Stimulated activated CD4-positive, alpha-beta T cell treated with anti-CD3 and anti-CD28 coated beads, Interleukin-4, amount 100 ng/mL, for 24 hours (primary cell): ENCODE results near the gene MITF.
"Not testable (repeated sequence)": the region's sequence is repeated elsewhere in the genome, so short reads cannot be mapped to it uniquely, and the experiment has no call there.

ENCODE experiments used
- DNase-seq: peaks from one replicate; pipeline ENCODE4 v3.0.0-alpha.2; 2020

Gene MITF

DNA sequence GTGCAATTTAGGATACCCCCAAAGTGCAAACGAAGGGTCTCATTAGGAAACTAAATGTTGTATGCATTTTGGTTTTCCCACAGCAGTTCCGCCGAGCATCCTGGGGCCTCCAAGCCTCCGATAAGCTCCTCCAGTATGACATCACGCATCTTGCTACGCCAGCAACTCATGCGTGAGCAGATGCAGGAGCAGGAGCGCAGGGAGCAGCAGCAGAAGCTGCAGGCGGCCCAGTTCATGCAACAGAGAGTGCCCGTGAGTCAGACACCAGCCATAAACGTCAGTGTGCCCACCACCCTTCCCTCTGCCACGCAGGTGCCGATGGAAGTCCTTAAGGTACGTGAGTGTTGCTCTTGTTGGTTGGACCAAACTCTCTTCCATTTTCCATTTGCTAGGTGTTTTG is 139.8 kb downstream of the MITF start:
- no peak for DNase-seq

DNA sequence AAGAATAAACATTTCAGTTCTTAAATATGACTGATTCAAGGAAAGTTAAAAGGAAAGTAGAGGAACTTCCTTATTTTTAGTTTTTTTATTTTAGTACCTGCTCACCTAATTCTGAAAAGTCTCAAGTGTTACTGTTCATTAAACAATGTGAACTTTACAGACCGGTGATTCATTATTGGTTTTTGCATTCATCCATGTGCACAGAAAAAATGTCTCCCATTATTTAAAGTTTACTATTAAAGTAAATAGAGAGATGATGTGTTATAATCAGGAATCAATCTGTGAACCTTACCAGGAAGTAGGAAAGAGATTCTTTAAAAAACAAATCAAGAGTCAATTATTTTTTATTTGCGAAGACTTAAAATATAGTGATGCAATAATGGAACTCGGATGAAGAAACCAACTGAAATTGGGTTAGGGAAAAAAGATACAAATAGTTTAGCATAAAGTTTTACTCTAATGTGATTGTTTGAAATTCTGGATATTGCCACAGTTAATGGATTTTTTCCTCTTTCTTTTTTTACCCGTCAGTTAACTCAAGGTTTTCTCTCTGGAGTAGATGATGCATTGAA is 140.9 kb downstream of the MITF start:
- DNase-seq, result no peak

DNA sequence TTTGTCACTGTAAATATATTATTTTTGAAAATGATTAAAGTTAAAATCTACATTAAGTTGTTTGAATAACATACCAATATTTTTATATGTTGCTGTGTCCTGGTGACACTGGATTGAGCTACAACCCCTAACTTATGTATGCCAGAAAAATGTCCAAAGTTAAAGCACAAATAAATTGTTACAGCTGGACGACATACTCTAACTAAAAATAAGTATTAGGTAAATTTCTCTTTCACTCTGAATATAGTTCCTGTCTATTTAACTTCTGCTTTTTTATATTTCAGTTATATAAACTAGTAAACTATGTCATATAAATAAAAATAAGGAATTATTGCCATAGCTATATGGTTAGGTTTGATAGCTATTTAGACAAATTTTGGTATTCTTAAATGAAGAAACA is 141.8 kb downstream of the MITF start:
- no peak for DNase-seq

DNA sequence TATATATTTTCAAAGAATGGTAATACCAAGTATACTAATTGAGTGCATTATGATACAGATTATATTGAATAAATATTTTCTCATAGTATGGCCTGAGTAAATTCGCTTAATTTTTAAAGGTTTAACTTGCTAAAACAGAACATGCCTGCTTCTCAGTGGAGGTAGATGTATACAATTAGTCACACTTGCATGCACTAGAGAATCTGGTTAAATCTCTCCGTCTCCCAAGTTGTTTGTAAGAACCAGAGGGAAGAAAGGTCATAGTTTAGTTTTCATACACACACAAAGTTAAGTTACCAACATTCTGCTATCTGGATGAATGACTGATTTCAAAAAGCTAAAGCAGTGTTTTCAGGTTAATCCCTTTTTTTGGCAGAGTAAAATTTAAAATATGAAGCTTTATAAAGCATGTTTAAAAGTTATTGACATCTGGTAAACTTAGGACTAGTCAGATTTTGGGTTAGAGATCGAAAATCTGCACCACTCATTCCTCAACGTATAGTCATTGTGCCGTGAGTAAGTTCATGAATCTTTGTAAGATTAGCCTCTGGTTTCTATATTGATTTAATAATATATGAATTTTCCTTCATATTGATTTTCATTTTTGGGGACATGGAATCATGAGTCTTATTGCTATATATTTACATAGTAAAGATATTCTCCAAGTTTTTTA is 142.6 kb downstream of the MITF start:
- DNase-seq, result no peak

DNA sequence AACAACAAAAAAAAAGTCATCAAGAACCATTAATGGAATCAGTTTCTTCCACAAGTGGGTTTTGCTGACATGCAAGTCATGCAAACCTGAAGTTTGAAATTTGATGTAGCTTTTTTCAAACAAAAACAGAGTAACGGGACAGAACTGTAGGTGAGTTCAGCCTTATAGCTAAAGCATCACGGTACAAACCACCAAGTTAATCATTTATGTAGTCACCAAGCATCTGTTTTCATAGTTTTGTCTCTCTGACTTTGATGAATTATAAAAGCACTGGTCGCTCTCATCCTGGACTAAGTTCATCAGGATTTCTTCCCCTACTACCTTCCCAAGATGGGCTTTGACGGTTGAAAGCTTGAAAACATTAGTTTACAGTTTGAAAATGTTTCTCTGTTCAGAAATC is 143.3 kb downstream of the MITF start:
- no peak for DNase-seq

DNA sequence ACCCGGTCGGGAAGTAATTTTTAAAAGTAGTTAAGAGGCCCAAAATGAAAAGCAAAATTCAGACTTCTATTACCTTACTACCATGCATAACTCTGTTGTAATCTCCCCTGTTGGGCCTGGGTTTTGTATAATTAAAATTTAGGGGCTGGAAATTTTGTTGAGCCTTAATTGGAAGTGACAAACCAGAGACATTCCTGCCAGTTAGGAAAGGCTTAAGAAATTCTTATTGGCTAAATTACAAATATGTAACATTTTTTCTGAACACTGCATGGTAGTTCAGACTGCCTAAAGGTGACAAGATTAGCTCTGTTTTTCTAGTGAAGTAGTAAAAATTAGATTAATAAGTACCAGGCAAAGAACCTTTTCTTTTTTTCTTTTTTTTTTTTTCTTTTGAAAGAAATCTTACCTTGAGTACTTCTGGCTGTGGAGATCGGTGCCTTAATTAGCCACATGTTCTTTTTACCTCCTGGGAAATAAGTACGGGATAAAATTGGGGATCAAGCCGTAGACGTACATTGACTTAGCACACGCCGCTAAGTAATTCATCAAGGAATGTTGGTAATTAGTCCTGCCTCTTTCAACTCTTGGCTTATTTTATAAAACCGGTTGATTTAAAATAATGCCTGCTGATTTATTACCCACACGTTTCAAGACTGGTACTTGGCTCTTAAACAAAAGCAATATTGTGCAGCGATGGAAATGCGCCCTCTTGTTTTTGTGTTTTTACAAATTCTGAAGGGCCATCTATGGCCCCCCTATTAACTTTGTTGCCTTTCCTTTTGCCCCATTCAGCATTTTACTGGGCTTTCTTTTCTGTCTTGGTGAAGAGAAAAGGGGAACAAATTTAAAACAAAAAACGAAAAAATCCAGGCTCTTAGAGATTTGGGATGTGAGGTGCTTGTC is 149.0 kb downstream of the MITF start:
- no peak for DNase-seq

DNA sequence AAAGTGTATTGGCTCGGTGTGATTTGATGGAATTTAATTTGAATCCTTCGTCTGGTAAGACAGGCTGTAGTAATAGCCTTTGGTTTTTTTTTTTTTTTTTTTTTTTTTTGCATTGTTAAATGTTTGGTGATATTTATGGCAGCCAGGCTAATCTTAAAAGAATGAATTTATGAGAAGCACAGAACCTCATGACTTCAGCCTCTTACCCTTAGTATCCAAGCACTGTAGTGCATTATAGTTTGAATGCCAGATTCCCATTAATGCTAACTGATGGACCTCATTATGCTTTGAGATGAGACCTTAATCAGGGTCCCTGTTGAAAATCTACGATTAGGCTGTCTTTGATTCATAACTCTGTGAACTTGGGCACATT is 149.7 kb downstream of the MITF start:
- DNase-seq, result no peak

DNA sequence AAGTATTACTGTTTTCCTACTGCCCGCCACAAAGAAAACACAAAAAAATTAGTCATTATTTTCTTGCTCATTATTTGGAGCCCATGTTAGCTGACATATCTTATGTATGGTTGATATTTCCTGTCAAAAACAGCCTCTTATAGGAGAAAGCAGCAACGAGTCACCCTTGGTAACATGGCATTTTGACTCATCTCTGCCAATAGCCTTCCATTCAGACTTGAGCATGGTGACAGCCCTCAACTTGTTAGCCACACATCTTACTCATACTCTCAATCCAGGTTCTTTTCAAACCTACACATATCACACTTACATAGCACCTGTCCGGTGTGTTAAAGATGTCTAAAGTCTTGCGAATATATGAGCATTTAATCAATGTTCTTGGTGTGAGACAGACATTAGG is 150.8 kb downstream of the MITF start:
- DNase-seq, result no peak

DNA sequence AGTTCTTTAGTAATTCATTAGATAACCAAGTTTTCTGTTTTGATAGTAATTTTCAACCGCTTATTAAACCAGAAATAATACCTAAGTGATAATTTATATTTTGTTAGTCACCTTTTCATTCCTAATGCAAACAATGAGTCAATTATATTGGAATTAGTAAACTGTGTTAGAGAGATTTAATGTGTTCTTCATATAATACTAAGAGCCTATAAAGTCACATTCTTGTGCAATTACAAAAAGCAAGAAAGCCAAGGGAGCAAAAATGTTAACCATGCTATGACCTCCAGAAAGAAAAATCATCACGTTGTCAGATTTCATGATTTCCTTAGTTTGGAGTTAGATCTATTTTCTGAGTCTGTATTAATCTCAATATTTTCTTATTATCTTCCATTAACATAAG is 151.4 kb downstream of the MITF start:
- no peak for DNase-seq

DNA sequence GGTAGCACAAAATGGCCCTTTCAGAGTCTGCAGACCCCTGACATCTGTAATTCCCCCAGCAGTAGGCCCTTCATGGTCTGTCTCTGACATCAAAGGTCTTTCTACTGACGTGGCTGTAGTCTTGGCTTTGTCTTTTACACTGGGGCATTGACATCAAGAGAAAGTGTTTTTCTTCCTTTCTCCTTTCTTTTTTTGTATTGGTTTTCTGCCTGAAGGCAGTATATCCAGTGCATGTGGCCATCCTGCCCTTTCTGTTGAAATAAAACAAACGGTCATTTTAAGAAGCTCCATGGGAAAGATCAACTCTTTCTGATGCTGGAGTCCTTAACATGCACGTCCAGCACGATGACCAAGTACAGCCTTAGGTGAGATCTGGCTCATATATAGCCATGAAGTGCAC is 153.4 kb downstream of the MITF start:
- no peak for DNase-seq

DNA sequence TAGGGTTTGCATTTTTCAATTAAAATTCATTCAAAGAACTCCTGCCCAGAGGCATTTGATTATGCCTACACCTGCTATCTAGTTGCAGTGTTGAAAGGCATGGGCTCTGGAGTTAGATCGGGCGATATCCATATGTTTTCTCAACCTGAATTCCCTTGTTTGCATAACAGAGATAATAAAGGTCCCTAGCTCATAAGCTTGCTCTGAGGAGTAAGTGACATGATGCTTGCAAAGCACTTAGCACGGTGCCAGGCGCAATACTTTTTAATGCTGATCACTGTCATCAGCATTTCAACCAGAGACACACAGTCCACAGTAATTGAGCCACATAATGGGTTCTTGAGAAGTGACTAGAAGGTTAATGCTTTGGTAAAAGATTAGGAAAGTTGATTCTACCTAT is 154.0 kb downstream of the MITF start:
- no peak for DNase-seq

DNA sequence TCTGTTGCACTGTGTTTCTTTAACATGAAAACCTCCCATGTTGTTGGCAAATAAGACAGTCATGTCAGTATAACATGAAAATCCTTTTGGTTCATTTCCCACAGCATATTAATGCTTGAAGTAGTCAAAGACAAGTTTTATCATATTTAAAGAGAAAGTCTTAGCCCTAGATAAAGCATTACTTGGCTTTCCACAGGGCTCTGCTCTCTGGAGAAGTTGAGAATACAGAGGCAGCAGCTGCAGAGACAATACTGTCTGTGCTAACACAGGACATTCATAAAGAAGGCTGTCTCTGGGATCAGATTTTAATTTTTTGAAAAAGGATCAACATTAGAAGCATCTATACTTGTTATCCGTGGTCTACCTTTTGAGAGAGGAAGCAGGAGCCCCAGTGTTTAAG is 156.8 kb downstream of the MITF start:
- DNase-seq, result no peak

DNA sequence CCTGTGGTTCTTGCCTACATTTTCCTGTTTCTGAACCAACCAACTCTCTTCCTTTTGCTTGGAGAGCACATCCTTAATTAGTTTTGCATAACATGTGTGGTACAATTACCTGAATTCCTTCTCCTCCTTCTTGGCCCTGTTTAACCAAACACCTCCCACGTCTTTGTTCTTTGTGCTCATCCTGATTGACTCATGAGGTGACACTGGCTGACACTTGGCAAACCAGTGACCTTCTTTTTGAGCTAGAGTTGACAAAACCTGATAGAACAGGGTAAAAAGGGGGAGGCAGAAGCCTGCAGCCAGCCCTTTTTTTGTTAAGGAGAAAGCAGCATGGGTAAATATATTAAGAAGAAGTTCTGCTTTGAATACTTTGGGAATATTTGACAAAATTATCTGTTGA is 161.1 kb downstream of the MITF start:
- no peak for DNase-seq

DNA sequence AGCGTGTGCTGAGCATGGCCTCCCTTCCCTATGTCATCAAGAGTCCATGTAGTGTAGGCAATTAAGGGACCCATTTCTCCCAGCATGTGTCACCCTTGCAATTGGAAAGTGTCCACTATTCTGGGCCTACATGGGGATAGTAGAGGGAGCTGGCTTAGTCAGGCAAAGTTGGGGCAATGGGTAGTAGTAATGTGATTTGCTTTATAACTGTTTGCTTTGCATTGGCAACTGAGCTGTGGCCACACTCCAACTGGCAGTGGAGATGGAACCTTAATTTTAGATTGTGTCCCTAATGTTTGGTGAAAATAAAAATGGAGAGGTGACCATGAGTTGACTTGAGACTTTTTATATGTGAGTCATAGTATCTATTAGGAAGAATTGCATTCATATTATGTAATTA is 162.5 kb downstream of the MITF start:
- no peak for DNase-seq

DNA sequence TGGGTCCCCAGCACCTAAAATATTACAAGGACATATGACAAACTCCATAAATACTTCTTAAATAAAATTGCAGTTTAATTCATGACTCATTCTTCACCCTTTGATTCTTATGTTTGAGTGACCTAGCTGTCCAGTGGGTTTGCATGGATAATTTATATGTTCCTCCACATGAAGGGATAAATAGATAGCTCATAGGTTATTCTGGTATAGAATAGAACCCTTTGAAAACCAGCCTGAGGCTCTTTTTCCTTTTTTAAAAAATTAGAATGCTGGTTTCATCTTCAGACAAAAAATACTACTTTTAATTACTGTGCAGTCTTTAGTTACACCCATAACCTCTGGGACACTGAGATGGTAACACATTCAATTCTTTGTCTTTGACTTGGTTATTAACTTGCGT is 163.1 kb downstream of the MITF start:
- DNase-seq, result no peak

DNA sequence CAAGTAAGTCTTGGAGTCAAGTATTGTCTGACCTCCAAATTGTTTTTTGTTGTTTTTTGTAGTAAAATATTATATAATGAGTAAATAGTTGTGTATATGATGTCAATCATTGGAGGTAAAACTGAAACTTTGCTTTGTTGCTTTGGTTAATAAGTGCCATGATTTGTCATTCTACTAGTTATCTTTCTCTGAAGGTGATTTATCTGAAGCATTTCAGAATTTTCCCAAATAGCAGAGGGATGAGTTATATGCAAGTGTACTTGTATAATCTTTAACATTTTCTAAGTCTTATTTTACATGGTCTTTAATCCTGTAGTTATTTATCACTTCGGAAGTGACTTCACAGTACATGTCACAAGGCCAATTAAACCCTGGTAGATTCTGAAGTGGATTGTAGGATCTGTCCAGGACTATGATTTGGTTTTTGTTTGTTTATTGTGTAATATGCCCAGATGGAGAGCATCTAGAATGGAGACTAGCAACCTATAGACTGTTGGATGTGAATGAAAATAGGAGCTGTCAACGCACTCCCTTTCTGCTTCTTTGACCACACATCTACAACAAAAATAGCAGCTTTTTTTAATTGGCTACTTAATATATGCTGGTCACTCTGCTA is 167.2 kb downstream of the MITF start:
- no peak for DNase-seq

DNA sequence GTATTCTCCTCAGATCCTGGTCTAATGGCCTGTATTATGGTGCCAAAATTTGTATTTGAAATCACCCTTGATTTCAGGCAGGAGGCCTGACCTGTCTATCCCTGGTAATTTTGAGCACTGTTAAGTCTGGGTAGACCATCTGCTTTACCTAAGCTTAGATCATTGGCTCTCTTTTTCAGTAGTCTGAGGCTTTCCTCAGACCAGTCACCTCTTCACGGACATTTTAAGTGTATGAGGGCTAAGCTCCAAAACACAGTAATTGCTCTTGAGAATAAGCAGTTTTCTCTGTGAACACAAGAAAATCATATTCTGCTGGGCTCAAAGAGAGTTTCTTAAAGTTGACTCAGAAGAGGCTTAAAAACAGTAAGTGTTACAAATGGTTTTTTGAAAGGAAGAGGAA is 168.3 kb downstream of the MITF start:
- no peak for DNase-seq

DNA sequence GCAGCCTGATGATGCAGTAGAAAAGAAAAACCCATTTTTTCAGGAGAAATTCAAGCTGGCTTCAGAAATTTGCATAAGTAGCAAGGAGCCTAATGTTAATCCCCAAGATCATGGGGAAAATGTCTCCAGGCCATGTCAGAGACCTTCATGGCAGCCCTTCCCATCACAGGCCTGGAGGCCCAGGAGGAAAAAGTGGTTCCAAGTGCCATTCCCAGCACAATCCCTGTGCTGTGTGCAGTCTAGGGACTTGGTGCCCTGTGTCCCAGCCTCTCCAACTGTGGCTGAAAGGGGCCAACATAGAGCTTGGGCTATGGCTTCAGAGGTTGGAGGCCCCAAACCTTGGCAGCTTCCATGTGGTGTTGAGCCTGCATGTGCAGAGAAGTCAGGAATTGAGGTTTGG is 170.6 kb downstream of the MITF start:
- not testable (repeated sequence) for DNase-seq

DNA sequence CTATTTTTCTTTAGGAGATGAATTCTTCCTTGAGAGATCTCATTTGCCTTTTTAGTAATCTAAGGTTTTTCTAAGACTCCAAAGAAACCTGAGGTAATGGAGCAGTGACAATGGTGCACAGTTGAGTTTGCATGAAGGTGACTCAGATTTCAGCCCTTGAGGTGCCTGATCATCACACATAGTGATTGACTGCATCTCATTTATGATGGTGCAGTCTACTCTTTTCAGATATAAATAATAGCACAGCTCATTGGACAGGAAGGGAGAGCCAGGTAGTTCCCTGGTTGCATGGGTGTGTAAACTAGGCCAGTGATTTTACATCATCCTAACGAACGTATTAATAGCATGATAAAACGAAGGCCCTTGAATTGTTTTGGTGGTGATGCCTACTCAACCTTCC is 174.2 kb downstream of the MITF start:
- no peak for DNase-seq

DNA sequence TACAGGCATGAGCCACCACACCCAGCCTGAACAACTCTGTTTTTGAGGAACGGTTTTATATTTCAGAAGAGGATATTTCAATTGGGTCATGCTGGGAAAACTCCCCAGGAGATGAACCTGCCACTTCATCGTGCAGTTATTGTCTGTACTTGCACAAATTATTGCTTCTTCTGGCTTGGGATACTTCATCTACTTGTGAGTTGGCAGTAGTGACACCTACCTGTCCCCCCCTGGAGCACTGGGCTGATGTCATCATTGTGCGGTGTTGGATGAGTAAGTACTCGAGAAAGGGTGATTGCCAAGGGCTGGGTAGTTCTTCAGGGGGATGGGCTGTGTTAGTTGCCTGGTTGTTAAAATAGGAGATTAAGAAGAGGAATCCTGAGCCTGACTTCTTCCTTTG is 175.1 kb downstream of the MITF start:
- DNase-seq, result no peak

DNA sequence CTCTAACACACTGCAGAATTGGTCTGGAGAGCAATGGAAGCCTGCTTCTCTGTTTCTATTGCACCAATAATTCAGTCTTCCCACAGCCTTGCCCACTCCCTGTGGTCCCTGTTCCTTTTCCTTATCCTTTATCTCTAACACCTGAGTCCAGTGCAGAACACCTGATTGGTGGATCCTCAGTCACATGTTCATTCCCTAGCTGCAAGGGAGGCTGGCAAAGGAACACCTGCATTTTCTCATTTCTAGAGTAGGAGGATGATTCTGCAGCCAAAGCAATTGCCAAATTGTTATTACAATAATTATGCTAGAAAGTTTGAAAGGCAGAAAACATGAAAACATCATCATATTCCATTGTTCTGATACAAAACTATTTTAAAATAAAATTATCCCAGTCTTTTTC is 176.5 kb downstream of the MITF start:
- no peak for DNase-seq

DNA sequence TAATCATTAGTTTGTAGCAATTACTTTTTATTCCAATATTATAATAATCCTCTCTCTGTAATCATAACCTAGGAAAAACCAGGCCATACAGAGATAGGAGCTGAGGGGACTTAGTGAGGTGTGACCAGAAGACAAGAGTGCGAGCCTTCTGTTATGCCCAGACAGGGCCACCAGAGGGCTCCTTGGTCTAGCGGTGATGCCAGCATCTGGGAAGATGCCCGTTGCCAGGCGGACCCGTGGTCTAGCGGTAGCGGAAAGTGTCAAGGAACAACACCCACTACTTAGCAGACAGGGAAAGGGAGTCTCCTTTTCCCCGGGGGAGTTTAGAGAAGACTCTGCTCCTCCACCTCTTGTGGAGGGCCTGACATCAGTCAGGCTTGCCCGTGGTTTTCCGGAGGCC is 180.7 kb downstream of the MITF start:
- DNase-seq, result not testable (repeated sequence)

DNA sequence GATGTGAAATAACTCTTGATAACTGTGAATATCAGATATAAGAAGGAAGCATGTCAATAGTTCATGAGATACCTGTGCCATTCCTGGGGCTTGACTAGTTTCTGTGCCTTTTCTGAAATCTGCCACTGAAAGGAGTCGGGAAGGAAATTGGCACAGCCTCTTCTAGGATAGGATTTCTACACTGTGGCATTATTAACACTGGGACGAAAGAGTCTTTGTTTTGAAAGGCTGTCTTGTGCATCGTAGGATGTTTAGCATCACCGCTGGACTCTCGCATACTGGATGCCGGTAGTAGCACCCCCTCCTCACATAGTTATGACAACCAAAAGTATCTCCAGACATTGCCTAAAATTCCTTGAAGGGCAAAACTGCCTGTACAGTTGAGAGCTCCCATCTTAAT is 182.4 kb downstream of the MITF start:
- DNase-seq, result no peak

DNA sequence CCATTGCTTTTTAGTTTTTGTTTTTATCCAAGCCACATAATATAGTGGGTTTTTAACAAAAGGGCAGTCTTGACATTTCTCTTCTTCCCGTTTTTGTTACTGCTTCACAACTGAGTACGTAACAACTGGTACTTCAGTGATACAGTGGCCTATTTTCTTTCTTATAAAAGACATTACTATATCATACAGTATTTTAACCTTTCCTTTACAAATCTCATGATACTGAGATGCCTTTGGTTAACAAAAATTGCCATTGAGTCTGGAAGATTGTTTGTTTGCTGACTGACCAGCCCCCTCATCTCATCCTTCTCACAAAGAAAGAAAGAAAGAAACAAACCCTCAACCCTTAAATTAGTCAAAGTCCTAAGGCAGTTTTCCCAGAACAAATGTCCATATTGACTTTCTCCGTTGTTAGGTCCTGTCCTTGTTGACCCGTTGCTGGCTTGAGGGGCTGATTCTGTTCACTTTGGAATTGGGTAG is 183.3 kb downstream of the MITF start:
- no peak for DNase-seq
